Right ventricle myocardium inferior (tissue), 1 donor: Measurements from ENCODE around the gene MIEF2. TPM values are rescaled to one million over a fixed set of nuclear protein-coding genes. Genes with fewer than 3 reads are reported as not detected.

Source experiments
- total RNA-seq: library from RNA; stranded (reverse); fragmentation: NEBNext Ultra II Directional; extraction: Animal tissue kit (Norgen Biotek cat#: 25700); gene quantifications from one replicate; pipeline ENCODE4 v1.2.1, GENCODE V29; 2021
- donor health status: DM: no; HTN: yes; CAD: no; lungs with severe emphysema.

Gene MIEF2
- total RNA-seq, 1 donor from 2014 or later, result 31.3 TPM

Other genes starting within 250 kb of the MIEF2 start
- gene ATPAF2, start 221.5 kb upstream of the MIEF2 start, total RNA-seq, result 34.9 TPM
- 20.1 TPM for gene GID4, start 221.3 kb upstream of the MIEF2 start, total RNA-seq
- gene DRG2, start 172.7 kb upstream of the MIEF2 start, total RNA-seq, result 18.8 TPM
- gene MYO15A, start 151.9 kb upstream of the MIEF2 start, total RNA-seq, result 0.51 TPM
- 183 TPM for gene ALKBH5, start 76.8 kb upstream of the MIEF2 start, total RNA-seq
- 8.4 TPM for gene LLGL1, start 35.0 kb upstream of the MIEF2 start, total RNA-seq
- 299 TPM for gene FLII, start 1.9 kb upstream of the MIEF2 start, total RNA-seq
- 10.4 TPM for gene TOP3A, start 54.3 kb downstream of the MIEF2 start, total RNA-seq
- gene SMCR8, start 54.6 kb downstream of the MIEF2 start, total RNA-seq, result 11.8 TPM
- 9.9 TPM for gene SHMT1, start 102.9 kb downstream of the MIEF2 start, total RNA-seq
- not detected for gene EVPLL, start 117.1 kb downstream of the MIEF2 start, total RNA-seq
- not detected for gene LGALS9C, start 216.1 kb downstream of the MIEF2 start, total RNA-seq